RWPE1 (cell line): ENCODE measurements around the gene GLP1R.

ENCODE experiments used
- CTCF ChIA-PET: fragments of 350-600 bp; sonication (Branson Sonifier 250); formaldehyde crosslinking; extraction: SDS; loops from one replicate; lab custom pipeline; 2021; lab: Yijun Ruan, JAX
- POLR2A ChIA-PET: fragments of 400-600 bp; formaldehyde crosslinking; extraction: SDS; loops from one replicate; lab custom pipeline; 2020; ENCODE audit warnings: antibody characterized with exemption; ENCODE audit not compliant: low non-redundant PET; lab: Yijun Ruan, JAX
- DNase-seq: peaks from one replicate; pipeline ENCODE4 v3.0.0; 2012; ENCODE audit warnings: low spot score
- H3K27ac ChIP-seq: fragments of 450-650 bp; 2 replicates; pipeline ENCODE4 v1.5.1; 2017
- TF ChIP-seq, protein P1 (sequence below): fragments of 450-650 bp; conservative IDR thresholded peaks from 2 replicates; pipeline ENCODE4 v1.5.1; 2017; ENCODE audit warnings: low read depth, mild to moderate bottlenecking

GLP1R gene

DNA sequence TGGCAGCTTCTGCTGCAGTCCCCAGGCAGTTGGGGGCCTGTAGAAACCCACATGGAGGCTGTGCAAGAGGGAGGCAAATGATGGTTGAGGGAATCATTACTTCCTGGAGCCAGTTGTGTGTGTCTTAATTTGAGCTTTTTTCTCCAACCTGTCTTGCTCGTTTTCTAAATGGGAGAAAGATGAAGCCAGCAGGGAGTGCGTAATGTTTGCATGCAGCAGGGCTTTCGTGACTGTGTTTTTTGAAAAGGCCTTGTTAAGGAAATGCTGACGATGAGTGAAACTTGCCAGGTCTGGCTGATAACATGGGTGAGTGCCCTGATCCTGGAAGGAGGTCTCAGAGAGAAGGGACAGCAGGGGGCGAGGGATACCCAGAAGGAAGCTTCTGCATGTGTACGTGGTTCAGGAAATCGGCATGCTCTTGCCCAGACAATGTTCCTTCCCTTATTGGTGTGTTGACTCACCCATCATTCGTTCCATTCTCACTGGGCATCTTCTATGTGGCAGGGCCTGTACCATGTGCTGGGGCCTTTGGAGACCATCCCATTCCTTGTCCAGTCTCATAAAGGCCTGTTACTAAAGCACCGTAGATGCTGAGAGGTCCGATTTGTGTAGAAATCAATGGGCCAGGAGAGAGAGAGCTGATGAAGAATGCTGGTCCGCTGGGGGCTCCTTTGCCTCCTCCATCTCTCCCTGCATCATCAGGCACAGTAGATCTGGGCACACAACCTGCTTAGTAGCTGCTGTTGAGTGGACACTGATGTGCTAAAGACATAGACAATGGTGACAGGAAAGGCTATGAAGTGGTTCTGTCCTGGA is 27.4 kb downstream of the GLP1R start:
- H3K27ac ChIP-seq = no peak overlapping the region
- TF ChIP-seq, protein P1, sequence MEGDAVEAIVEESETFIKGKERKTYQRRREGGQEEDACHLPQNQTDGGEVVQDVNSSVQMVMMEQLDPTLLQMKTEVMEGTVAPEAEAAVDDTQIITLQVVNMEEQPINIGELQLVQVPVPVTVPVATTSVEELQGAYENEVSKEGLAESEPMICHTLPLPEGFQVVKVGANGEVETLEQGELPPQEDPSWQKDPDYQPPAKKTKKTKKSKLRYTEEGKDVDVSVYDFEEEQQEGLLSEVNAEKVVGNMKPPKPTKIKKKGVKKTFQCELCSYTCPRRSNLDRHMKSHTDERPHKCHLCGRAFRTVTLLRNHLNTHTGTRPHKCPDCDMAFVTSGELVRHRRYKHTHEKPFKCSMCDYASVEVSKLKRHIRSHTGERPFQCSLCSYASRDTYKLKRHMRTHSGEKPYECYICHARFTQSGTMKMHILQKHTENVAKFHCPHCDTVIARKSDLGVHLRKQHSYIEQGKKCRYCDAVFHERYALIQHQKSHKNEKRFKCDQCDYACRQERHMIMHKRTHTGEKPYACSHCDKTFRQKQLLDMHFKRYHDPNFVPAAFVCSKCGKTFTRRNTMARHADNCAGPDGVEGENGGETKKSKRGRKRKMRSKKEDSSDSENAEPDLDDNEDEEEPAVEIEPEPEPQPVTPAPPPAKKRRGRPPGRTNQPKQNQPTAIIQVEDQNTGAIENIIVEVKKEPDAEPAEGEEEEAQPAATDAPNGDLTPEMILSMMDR = no peak
- DNase-seq = no peak
- CTCF ChIA-PET = interaction anchor here (0.6 kb wide), 1 partner anchor 50 kb away, joined by 5 read pairs; no protein-coding TSS in a partner anchor
- POLR2A ChIA-PET = no interaction called here

DNA sequence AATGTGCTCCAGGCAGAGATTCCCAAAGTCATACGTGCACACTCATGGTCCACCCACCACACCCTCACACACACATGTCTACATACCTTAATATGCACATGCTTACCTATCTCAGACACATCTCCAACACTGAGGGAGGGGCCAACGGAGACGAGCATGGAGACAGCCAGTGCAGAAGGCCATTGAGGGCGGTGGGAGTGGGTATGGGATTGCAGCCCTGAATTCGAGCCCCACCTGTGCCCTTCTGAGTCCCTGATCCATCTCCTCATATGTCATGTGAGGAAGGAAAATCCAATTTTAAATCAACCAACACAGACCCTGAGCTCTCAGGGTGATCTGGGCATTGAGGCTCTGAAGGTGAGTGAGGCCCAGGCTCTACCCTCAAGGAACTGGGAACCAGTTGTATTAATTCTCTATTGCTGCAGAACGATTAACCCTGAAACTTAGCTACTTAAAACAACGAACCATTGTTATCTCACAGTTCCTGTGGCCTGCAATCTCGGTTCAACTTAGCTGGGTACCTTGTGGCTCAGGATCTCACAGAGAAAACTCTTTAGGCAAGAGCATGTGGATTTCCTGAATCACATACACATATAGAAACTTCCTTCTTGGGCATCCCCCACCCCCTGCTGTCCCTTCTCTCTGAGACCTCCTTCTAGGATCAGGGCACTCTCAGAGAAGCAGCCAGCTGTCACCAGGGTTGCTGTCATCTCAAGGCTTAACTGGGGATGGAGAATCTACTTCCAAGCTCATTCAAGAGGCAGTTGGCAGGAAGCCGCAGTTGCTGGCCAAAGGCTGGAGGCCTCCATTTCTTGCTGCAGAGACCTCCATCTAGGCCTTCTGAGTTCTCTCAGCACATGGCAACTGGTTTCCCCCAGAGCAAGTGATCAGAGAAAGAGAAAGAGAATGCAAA is 28.3 kb downstream of the GLP1R start:
- CTCF ChIA-PET = no interaction called here
- no peak overlapping the region for H3K27ac ChIP-seq
- no peak for DNase-seq
- POLR2A ChIA-PET = no interaction called here
- TF ChIP-seq, protein P1 = no peak

DNA sequence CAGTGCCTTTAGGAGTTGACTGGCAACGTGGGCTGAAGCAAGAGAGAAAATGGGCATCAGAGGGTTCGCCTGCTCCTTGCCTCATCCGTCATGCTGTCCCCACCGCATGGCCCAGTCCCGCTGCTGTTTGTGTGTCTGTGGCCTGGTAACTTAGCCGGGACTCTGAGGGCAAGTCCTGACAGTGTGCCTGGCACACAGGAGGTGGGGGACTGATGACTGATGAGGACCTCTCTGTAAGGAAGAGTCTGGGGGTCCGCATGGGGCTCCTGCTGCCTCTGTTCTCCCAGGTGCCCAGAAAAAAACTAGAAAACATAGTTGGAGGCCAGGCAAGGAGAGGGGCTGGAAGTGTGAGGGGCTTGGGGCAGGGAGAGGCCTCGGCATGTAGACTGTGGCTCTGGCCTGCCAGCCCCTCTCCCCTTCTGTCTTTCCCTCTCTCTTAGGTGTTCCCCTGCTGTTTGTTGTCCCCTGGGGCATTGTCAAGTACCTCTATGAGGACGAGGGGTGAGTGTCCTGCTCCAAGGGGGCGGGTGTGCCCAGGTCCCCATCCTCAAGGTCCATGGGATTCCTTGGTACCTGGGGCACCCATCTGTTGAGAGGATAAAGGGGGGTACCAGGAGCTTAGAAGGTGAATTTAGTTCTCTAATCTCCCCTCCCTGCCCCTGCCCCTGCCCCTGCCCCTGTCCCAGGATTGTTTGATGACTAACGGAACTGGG is 29.5 kb downstream of the GLP1R start:
- POLR2A ChIA-PET = no interaction called here

DNA sequence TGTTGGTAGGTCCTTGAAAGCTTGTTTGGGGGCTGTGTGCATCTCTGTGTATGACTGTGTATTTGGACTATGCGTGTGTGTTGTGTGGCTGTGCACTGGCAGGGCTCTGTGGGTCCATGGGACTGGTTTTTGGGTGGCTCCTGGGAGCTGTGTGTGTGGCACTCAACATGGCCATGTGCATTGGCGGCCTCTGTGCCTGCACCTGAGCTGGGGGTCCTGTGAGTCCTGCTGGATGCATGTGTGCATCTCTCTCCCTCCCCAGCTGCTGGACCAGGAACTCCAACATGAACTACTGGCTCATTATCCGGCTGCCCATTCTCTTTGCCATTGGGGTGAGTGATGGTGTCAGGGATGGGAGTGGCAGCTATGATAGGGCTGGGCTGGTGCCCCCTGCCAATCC is 30.1 kb downstream of the GLP1R start:
- CTCF ChIA-PET = no interaction called here

More for the DNA sequence above, 29.5 kb downstream of the GLP1R start:
- TF ChIP-seq, protein P1 = no peak
- H3K27ac ChIP-seq = no peak overlapping the region
- CTCF ChIA-PET = no interaction called here
- no peak for DNase-seq

DNA sequence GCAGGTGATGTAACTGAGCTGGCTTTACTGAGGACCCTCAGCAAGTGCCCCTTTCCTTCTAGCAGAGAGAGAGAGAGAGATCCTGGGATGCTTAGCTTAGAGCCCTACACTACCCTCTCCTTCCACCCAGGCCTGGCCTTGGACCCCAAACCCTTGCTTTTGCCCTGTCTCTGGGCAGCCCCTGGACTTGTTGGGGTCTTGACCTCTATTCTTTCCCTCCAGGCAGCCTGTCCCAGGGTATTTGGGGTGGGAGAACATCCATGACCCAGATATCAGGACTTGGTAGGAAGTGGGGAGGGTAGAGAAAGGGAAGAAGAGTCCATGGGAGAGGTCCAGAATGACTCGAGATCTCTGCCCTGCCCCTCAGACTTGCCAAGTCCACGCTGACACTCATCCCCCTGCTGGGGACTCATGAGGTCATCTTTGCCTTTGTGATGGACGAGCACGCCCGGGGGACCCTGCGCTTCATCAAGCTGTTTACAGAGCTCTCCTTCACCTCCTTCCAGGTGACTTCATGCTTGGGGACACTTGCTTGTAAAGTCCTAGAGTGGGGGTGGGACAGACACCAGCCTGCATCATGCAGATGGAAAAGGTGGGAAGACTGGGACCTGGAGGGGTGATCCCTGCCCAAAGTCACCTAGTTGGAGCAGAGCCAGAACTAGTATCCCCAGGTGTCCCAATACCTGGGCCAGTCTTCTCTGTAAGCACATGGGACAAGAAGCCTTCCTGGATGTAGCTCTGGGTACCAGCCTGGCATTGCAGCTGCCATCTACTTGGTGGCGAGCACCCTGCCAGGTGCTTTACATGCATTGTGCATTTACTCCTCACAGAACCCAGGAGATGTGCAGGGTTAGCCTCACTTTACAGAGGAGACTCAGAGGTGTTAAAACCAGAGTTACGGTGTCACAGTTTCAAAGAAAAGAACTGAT is 30.9 kb downstream of the GLP1R start:
- ChIA-PET POLR2A (no interaction called here), CTCF (no interaction called here)
- no peak overlapping the region for H3K27ac ChIP-seq
- TF ChIP-seq, protein P1 = no peak
- no peak for DNase-seq

More for the DNA sequence above, 30.1 kb downstream of the GLP1R start:
- no peak overlapping the region for H3K27ac ChIP-seq
- POLR2A ChIA-PET = no interaction called here
- TF ChIP-seq, protein P1 = no peak
- no peak for DNase-seq
